H54 (cell line): Measurements from ENCODE around the gene CDC42BPA.

Experiments used
- DNase-seq: peaks from one replicate; pipeline ENCODE4 v3.0.0; 2011; ENCODE audit warnings: low spot score, mixed read lengths; ENCODE audit not compliant: insufficient read length
- FAIRE-seq: peaks from 3 replicates; lab custom pipeline; 2011; peaks lifted over from hg19 to GRCh38; lab: Jason Lieb, UNC
- POLR2A ChIP-seq: IDR thresholded peaks from 2 replicates; pipeline ENCODE4 v1.6.1; 2011; ENCODE audit warnings: low read depth, mild to moderate bottlenecking, low read length

Gene CDC42BPA

GRCh38 chr1:226982451-226983177 lies 335.7 kb downstream of the CDC42BPA start:
- FAIRE-seq (no peak), DNase-seq (no peak)
- TF ChIP-seq POLR2A, result no peak

DNA sequence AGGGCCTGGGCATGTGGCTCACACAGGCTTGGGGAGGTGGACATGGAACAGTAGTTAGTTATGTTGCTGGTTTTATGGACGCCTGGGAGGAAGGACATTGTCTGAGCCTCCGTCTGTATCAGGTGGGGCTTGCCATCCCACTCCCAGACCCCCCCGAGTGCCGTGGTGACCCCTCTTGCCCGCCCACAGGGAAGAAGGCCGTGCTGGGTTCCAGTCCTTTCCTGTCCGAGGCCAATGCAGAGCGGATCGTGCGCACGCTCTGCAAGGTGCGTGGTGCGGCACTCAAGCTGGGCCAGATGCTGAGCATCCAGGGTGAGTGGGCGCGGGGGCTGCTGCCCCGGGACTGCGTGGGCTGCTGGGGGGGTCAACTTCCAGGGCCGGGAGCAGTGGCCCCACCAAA lies 336.5 kb downstream of the CDC42BPA start:
- DNase-seq (no peak), FAIRE-seq (no peak)
- no peak for TF ChIP-seq POLR2A

DNA sequence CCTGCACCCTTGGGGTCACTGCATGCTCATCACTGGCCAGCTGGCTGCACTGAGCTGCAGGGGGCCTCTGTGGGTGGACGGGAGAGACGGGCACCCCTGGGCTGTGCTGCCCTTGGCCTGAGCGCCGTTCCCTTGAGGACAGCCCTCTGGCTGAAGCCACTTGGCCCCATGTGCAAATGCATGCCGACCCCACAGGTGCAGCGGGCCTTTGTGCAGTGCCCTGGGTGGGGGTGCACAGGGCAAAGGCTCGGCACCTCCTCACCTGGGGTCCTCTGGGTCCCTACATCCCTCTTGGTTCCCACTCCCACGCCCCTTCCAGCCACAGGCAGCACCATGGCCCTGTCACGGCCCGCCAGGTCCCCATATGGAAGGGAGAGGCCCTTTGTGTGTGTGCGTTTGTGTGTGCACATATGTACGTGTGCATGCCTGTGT lies 336.9 kb downstream of the CDC42BPA start:
- no peak for TF ChIP-seq POLR2A
- FAIRE-seq (no peak), DNase-seq (no peak)

GRCh38 chr1:226980565-226981385 lies 337.5 kb downstream of the CDC42BPA start:
- no peak for TF ChIP-seq POLR2A
- FAIRE-seq (no peak), DNase-seq (no peak)

DNA sequence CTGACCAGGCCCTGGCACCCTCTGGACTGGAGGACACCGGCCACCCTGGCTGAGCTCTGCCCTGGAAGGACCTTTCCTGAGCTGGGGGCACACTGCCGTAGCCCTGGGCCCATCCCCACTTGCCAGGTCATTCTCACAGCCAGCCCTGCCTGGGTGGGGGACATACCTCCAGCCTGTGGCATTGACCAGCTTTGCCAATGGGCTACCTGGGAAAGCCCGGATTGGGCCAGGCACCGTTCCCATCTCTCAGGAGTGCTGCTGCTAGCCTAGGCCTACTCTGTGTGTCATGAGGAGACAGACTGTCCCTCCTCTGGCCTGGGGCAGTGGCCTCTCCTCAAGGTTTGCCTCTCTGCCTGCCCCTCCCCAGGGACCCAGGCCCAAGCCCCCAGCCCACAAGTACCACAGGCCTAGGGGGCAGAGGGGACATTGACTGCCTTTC lies 338.2 kb downstream of the CDC42BPA start:
- no peak for TF ChIP-seq POLR2A
- DNase-seq, result no peak
- FAIRE-seq, result no peak

GRCh38 chr1:226979517-226980121 lies 338.7 kb downstream of the CDC42BPA start:
- TF ChIP-seq POLR2A, result no peak
- DNase-seq (no peak), FAIRE-seq (no peak)

DNA sequence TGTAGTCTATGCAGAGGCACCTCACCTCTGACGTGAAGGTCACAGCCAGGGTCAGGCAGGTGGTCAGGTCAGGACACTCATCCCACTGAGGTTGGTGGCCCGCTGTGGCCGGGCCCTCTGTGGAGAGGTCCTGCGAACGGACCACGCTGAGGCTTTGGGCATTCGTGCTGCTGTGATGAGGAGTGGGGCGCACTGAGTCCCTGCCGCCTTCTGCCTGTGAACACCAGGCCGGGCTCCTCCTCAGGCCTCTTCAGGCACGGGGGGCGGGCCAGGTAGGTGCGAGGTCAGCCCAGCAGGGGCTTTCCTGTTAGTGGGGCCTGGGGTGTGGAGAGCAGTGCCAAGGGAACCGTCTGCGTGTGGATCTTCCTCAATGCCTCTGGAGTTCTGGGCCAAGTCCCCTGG lies 339.2 kb downstream of the CDC42BPA start:
- no peak for TF ChIP-seq POLR2A
- no peak for FAIRE-seq

DNA sequence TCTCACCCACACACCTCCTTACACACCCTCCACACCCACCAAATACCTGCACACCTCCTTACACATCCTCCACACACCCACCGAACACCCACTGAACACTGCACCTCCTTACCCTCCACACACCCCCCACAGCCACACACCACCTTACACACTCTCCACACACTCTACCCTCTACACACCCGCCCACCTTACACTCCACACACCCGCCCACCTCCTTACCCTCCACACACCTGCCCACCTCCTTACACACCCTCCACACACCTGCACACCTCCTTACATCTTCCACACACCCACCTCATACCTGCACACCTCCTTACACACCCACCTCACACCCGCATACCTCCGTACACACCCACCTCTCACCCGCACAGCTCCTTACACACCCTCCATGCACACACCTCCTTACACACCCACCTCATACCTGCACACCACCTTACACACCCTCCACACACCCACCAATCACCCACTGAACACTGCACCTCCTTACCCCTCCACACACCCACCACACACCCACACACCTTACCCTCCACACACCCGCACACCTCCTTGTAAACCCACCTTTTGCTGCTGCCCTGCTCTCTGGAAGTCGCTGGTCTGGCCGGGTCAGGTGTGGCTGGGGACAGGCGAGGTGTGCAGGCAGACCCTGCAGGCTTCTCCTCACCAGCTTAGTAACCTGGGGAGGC lies 339.7 kb downstream of the CDC42BPA start:
- no peak for TF ChIP-seq POLR2A
- no peak for DNase-seq
- FAIRE-seq, result no peak

More for the DNA sequence above, 339.2 kb downstream of the CDC42BPA start:
- DNase-seq, result no peak

GRCh38 chr1:226977643-226978431 lies 340.5 kb downstream of the CDC42BPA start:
- DNase-seq (no peak), FAIRE-seq (no peak)
- TF ChIP-seq POLR2A, result no peak

DNA sequence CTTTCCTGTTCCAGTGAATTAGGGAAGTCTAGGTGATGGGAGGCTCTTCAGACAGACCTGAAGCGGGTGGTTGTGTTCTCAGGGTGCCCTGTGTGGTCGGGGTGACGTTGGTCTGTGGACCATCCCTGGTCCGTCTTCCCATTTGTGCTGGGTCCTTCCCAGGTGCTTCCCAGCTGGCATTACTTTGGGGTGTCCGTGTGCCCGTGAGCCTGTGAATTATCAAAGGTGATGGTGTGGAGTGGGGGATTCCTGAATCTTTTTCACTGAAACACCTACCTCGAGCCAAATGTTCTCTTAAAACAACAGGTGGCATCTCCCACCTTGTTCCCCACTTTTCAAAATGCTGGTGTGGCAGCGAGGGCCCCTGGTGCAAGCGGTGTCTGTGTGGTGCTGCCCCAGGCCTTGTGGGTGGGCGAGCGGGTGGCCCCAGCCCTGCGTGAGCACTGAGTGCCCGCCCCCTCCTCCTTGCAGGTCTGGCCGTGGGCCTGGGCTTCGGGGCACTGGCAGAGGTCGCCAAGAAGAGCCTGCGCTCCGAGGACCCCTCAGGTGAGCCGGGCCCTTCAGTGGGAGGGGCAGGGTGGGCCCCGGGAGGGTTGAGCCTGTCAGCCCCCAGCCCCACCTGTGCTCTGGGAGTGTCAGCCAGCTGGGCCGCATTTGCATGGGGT lies 341.2 kb downstream of the CDC42BPA start:
- no peak for DNase-seq
- no peak for TF ChIP-seq POLR2A
- FAIRE-seq, result no peak

DNA sequence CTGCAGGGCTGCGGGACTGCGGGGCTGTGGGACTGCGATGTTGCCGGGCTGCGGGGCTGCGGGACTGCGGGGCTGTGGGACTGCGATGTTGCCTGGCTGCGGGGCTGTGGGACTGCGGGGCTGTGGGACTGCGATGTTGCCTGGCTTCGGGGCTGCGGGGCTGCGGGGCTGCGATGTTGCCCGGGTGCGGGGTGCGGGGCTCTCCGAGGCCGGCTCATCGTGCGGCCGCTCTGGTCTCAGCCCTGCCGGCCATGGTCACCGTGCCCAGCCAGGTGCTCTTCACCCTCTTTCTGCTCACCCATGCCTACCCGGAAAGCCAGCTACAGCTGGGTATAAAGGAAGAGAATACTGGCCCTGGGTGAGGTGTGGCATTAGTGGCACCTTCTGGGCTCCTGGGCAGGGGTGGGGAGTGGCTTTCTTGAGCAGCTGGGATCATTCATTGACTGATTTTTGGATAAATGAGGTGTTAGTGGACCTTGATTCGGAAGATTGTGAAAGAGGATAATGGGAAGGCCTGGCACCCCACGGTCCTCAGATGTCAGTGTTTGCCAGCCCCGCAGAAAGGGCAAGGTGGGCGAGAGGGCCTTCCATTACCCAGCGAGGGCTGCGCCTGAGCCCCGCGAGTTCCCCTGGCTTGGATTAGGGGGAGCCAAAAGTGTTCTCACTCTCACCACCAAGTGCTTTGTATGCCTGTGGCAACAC lies 341.9 kb downstream of the CDC42BPA start:
- FAIRE-seq (no peak), DNase-seq (no peak)
- no peak for TF ChIP-seq POLR2A
